NCI-H1417 treated with DMSO at 0.1 percent for 48 hours (cell line): ENCODE measurements around the gene PPL.
"Not testable (repeated sequence)": the region's sequence is repeated elsewhere in the genome, so short reads cannot be mapped to it uniquely, and the experiment has no call there.

Experiments
- DNase-seq: peaks from one replicate; lab custom pipeline; 2025; lab: John Stamatoyannopoulos, UW

Gene PPL

DNA sequence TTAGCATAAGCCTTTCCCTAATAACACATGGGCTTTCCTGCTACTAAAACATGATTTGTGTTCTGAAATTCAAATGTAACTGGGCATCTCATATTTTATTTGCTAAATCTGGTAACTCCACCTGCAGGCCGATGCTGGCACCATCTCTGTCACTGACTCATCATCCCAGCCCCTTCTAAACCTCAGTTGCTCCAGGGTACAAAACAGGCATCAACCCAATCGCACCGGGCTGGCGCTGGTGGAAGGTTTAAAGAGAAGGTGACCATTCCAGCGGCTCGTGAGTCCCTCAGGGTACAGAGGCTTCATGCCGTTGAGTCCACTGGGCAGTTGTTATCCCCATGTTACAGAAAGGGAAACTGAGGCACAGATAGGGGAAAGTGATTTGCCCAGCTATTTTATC, 27.1 kb downstream of the PPL start:
- no peak for DNase-seq

DNA sequence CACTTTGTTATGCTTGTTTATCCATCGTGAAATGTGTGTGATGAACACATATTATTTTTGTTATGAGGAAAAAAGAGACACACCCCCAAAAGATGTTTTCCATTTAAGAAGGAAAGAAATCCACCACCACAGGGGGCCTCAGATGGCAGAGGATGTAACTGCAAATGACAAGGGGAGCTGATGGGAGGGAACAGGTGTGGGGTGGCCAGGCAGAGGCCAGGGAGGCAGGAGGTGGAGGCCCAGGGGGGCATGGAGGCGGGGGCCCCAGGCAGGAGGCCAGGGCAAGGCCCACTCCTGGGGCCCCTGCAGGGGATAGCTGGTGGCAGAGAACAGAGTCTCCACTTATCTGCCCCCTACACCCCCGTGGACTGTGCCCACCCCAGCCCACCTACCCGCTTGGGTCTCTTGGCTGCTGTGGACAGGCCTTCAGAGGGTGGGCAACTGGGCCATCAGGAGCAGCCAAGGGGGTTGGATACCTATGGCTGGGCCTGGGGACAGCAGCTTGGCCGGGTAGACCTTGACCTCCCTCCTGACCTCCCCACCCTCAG, 28.0 kb downstream of the PPL start:
- no peak for DNase-seq

DNA sequence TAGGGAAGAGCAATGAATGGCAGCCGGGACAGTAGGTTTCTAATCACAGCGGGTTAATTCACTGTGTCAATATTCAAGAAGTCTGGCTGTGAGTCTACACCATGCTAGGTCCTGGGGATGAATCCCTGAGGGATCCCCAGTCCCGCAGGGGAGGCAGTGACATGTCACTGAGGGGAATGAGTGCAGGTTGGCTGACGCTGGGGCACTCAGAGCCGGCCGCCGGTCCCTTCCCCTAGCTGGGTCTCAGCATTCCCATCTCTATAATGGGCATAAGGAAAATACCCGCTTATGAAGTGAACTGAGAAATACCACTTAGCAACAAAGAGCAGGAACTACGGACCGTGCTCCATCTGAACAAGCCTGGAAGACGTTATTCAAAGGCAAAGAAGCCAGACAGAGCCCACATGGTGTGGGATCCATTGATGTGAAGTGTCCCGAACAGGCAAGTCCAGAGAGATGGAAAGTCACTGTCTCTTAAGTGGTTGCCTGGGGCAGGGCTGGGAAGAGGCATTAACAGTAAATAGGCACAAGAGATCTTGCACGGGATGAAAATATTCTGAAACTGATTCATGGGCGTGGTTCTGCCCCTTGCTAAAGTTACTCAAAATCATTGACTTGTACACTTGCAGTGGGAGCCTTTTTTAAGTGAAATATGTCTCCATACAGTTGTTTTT, 31.9 kb downstream of the PPL start:
- DNase-seq, result no peak

DNA sequence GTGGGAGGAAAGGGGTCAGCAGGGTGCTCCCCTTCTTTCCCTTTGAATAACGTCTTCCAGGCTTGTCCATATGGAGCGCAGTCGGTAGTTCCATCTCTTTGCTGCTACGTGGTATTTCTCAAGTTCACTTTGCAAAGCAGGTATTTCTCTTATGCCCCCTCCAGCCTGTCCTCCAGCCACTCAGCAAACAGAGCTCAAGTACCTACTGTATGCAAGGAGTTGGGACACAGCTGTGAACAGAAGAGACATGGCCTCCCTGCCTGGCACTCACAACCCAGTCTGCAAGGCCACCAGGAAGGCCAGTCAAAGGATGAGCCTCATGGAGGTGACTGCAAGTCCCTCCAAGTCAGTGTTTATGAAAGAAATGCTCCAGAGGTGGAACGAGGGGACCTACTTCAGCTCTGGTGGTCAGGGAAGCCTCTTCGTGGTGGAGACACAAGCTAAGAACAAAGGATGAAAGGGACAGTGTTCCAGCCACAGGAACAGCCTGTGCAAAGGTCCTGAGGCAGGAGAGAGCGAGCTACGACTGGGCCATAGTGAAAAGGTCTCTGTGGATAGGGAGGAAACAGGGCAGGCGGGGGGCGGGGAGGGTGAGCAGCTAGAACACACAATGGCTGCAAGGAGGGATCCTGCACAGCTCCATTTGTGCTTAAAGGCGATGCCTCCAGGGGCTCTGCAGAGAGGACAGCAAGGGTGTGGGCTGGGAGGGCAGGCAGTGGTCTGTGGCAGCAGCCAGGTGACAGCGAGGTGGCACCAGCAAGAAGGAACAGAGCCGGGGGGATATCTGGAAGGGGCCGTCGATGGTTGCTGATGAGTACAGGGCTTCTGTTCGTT, 32.6 kb downstream of the PPL start:
- no peak for DNase-seq

DNA sequence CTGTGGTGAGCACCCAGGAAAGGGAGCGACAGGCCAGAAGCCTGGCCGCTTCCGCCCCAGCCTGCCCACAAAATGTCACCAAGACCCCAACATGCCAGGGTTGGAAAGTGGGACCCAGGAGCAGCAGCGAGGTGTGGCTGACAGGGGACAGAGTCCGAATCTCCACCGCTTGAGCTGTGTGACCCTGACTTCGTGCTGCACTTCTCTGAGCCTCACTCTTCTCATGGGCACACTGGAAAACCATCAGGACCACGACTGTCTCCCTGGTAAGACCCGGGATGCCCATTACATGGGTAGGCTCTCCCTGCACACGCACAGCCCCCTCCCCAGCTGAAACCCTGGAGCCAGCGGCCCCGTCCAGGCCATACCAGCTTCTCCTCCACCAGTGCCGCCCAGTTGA, 34.9 kb downstream of the PPL start:
- no peak for DNase-seq

DNA sequence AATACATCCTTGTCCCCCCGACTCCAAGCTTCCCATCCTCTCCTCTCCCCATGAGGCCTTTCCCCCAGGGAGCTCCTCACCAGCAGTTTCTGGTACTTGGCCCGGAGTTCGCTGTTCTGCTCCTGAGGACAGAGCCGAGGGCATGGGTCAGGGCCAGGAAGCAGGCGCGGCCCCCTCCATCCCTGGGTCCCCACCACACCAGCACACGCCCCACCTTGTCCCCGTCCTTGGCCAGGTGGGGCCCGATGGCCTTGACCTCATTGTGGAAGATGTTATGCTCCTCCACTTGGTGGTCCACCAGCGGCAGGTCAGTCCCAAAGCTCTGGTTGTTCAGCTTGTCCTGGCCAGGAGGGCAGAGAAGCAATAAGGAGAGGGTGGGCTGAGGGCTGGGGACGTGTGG, 36.2 kb downstream of the PPL start:
- no peak for DNase-seq

DNA sequence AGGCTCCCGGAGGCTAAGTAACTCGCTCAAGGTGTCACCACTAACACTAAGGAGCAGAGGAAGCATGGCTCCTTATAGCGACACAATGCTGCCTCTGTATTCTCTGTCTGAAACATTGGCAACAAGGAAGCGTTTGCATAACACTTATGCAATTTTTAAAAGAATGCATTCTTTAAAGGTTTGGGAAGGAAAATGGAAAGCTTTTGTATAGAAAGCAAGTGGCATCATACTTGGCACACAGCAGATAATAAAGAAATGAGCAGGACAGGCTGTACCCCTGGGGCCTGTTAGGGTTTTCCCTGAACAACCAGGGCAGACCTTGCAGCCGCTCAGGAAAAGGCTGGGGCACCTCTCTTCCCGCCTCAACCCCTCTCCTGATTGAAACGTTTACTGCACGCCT, 36.9 kb downstream of the PPL start:
- DNase-seq, result no peak

DNA sequence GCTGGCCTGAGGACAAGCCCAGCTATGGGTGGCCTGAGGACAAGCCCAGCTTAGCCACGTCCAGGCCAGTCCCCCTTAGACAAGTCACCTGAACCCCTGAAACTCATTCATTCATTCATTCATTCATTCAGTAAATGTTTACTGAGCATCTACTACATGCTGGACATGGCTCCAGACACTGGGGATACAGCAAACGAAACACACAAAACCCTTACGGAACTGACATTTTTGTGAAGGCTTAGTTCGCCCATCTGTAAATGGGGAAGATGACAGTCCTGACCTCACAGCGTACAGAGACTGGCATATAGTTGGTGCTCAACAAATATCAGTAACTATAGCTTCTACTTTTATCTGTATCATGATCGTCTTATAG, 37.5 kb downstream of the PPL start:
- no peak for DNase-seq

DNA sequence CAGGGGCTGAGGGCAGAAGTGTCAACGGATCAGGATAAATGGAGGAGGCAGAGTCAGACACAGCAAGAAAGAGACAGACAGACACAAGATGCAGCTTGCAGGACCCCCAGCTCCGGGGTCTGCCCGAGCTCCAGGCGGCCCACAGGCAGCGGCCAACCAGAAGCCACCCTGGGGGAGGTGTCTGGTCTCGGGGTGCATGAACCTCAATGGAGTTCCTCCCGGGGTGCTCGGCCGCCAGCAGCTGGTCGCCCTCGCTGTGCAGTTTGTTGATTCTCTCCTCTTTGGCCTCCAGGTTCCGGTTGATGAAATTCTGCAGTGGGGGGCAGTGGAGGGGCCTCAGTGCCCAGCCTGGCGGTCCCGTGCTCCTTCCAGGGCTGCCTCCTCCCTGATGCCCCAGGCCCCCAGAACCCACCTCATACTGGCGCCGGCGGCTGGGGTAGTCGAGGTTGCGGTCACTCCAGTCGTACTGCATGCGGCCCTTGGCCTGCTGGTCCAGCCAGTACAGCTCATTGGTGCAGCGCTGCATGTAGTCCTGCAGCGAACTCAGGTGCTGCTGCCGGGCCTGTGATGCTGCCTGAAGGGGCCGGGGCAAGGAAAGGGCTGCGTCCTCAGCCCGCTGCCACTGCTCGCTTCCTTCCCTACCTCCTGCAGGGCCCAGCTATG, 38.0 kb downstream of the PPL start:
- DNase-seq, result no peak

DNA sequence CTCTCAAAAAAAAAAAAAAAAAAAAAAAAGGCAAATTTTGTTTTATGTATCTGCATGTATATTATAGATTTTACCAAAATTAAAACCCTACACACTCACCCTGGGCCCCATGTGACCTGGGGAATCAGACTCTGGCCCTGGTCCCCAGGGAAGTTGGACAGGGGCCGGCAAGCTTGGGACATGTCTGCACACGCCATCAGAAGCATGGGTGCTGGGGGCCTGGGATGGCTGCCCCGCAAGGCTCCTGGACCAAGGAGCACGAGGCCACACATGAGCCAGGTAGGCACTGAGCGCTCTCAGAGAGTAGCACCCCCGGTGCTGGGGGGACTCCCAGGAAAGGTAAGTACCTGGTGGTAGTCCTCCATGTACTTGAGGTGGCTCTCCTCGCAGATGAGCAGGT, 39.6 kb downstream of the PPL start:
- DNase-seq, result no peak

DNA sequence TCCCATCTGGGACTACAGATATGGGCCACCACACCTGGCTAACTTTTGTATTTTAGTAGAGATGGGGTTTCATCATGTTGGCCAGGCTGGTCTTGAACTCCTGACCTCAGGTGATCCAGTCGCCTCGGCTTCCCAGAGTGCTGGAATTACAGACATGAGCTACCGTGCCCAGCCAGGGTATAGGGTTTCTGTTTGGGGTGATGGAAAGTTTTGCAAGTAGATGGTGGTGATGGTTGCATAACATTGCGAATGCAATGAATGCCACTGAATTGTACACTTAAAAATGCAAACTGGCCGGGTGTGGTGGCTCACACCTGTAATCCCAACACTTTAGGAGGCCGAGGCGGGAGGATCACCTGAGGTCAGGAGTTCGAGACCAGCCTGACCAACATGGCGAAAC, 40.2 kb downstream of the PPL start:
- DNase-seq, result not testable (repeated sequence)

DNA sequence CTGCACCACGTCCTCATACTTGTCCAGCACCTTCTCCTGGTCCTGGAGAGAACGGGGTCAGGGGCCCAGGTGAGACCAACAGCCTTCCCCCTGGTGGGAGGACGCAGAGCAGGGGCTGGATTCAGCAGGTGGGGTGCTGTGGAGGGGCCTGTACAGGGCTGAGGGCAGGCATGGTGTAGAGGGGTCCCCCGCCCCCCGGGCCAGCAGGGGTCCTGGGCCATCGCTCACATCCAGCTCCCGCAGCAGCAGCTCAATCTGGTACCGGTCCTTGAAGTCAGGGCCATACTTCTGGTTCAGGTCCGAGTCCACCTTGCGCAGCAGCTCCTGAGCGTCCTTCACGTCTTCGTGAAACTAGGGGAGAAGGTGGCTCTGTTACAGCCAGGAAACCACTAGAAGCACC, 41.6 kb downstream of the PPL start:
- no peak for DNase-seq

DNA sequence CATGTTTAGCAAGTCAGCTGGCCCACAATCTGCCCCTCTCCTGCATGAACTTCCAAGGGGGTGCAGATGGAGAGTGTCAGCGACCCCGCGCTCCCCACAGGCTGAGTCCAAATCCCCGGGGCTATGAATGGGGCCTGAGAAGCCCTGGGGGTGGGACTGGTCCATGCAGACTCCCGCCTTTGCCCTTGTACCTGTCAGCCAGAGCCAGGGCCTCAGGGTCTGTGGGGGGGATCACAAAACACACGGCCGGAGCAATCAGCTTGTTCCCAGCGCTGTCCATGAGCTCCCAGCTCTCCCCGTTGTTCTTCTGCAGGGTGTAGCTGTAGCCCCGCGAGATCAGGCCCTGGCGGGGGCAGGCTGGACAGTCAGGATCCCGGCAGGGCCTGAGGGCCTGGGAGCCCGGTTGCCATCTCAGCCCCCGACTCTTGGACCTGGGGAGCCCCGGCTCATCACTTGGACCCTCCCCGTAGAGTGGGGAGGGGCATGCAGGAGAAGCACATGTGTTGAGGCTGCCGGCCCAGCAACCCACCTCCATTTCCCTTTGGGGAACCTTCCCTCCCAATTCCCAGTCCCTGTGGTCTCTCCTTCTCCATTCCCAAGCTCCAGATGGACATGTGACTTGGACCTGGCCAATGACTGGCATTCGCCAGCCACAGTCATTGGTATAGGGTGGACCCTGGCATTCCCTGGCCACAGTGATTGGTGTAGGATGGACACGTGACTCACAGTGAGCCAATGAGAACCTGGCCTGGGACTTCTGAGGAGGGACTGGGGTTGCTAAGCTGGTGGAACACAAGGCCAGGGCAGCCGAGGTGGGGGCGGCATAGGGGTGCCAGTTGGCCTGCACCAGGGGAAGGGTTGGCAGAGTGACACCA, 42.4 kb downstream of the PPL start:
- DNase-seq, result no peak

DNA sequence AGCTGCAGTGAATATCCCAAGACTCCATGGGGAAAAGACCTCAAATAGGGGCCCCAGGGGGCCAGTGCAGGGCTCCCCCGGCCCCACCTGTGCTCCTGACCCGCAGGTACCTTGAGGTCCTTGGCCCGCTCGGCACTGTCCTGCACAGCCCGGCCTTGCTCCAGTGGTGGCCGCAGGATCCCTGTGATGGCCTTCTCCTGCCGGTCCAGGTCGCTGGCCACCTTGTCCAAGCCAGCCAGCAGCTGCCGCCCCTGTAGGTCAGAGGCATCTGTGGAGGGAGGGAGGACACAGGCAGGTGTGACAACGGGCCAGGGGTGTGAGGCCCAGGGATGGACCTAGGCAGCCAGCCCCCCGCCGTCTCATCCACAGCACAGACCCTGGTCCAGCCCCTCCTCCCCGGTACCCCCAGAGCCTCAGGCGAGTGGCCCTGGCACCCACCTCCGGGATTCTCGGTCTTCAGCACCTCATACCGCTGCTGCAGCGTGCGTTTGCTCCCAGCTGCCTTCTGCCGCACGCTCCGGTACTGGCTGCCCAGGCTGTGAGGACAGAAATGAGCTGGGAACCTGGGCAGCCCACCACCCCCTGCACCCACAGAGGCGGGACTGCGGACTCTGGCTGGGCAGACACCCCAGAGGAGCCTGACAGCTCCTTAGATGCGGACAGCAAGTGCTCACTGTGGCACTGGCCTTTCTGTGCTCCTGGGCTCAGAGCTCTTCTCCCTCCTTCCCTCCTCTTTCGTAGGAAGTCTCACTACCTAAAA, 43.7 kb downstream of the PPL start:
- no peak for DNase-seq

DNA sequence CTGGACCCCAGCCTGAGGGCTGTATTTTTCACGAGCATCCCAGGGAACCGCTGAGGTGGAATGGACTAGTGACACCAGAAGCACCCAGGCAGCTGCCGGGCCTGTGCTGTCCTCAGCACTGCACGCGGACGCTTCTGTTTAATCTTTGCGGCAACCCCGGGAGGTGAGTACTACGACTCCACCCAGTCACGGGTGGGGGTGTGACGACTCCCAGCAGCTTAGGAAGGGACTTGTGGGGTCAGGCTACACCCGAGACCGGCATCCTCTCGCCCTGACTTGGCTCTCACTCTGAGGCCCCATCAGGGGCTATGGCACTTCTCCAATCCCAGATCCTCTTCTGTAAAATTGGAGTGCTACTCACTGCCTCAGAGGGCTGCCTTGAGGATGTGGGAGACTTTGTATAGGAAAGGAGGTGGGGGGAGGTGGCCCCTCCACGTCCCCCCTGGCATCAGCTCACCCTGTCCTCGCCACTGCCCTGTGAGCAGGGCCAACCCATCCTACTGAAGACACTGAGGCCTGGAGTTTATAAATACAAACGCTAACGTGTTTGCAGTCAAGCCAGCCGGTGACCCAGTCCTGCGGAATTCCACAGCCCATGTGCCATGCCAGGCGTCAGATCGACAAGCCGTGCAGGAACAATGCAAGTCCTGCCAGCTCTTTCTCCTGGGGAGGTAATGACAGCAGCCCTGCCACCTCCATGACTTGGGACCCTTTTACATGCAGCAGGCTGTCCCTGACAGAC, 44.4 kb downstream of the PPL start:
- DNase-seq, result no peak

DNA sequence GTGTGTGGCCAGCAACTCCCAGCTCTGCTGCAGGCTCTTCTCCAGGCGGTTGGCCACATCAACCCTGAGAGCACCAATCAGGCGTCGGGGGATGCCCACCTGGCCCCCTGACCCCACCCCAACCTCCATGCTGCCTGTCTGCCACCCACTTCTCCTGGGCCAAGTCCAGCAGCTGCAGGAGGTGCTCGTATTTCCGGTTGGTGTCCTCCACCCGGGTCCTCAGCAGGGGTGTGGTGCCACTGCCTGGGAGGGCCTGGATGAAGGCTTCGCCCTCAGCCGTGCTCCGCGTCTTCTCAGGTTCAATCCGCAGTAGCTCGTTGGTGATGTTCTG, 45.1 kb downstream of the PPL start:
- no peak for DNase-seq

DNA sequence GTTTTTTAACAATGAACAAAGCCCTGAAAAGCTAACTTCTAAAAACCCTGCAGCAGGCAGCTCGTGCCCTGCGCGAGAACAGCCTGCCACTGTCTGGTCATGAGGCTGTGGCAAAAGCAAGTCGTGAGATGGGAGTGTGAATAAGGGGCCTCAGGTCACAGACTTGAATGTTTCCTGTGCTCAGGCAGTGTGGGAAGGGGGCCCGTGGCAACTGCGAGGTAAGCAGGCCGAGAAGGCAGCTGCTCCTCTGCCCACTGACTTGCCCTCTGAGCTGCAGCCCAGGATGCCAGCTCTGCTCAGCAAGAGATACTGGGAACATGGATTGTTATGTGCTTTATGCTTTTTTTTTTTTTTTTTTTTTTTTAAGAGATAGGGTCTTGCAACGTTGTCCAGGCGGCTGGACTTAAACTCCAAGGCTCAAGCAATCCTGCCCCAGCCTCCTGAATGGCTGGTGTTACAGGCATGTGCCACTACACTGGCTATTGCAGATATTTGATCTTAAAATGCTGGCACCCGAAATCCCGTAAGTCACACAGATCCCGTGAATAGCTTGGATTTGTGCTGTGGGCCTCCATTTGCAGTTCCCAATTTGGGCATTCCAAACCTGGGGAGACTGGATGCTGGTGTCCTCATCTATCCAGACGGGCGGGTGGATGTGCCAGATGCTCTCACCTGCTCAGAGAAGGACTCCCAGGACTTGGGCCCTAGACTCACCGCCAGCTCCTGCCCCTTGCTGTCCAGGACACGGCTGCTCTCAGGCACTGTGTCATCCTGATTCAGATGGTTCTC, 45.7 kb downstream of the PPL start:
- no peak for DNase-seq

DNA sequence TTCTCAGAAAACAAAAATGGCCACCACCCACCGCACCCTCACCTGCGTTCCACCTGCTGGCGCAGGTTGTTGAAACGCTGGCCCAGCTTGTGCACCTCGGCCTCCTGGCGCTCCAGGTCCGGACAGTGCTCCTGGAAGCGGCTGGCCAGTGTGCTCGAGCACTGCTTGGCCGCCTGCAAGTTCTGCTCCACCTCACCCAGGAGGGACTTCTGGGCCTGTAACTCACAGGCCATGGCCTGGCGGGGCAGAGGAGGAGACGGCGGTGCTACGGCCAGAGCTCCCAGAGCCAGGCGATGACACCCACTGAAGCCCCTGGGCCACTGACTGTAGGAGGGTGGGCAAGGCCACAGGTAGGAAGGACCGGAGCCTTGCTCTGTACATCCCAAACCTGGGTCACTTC, 46.3 kb downstream of the PPL start:
- DNase-seq, result no peak

DNA sequence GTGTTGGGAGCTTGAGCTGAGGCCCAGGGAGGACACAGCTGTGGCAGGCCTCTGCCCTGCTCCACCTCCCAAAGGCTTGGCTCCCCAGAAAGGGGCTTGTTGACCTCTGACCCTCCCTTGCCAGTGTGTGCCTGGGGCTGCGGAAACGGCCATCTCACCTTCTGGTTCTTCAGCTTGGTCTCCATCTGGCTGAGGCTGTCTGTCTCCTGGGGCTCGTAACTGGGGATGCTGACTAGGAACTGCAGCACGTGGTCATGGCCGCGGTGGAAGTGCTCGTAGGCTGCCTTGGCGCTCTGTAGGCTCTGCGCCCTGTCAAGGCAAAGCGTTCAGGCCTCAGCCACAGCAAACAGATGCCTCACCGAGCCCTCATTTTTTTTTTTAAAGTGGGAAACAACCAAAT, 46.9 kb downstream of the PPL start:
- no peak for DNase-seq
